VCaP (cell line): Measurements from ENCODE around the gene ACACA.
"Not testable (repeated sequence)": the region's sequence is repeated elsewhere in the genome, so short reads cannot be mapped to it uniquely, and the experiment has no call there.

Experiments
- H3K27ac ChIP-seq: fragments of 450-650 bp; 2 replicates; pipeline ENCODE4 v1.5.1; 2017
- CTCF ChIP-seq: fragments of 450-650 bp; conservative IDR thresholded peaks from 2 replicates; pipeline ENCODE4 v1.5.1; 2017; ENCODE audit warnings: mild to moderate bottlenecking, moderate library complexity

The ACACA gene

DNA sequence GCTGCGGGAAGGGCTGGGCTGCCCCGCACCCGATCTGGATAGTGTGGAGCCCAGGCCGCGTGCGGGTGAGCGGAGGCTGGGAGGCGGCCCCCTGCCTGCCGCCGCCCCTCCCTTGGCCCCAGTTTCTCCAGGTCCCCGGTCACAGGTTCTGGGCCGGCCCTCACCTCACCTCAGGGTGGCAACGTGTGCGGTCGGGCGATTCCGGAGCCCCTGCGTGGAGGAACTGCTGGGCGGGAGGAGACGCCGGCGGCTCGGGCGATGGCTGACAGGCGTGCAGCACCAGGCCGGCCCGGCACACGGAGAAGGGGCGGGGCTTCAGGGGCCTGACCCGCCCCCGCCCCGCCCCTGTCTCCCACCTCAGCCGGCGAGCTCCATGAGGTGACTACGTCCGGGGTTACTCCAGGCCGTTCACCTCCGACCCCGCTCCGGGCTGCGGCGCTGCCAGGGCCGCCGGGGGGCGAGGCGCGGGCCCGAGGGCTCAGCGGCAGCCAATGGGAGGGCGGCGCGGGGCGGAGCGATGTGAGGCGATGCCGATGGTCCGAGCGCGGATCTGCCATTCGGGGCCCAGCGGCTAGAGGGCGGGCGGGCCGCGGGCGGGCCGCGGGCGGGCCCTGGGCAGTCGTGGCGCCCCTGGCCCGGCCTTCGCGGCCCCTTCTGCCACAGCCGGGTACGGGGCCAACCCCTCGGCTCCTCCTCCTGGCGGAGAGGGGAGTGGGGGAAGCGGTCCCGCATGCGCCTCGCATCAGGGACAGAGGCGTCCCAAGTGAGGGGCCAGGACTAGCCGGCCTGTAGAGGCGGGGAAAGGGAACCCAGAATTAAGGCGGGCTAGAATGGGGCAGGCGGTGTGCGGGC is 47.6 kb downstream of the ACACA start:
- TF ChIP-seq CTCF, result peak; percentile 66
- H3K27ac ChIP-seq, result peak overlapping the region; percentile 98

- no peak for TF ChIP-seq CTCF
- H3K27ac ChIP-seq, result peak overlapping the region; percentile 98
Observed at GRCh38 chr17:37358098-37358829, 48.4 kb downstream of the ACACA start.

- peak overlapping the region; percentile 98 for H3K27ac ChIP-seq
Observed at GRCh38 chr17:37356796-37357569, 49.7 kb downstream of the ACACA start.

- not testable (repeated sequence) for H3K27ac ChIP-seq
Observed at GRCh38 chr17:37346863-37347402, 59.7 kb downstream of the ACACA start.

GRCh38 chr17:37344519-37344918 is 62.1 kb downstream of the ACACA start:
- H3K27ac ChIP-seq, result no peak overlapping the region
- TF ChIP-seq CTCF, result no peak

DNA sequence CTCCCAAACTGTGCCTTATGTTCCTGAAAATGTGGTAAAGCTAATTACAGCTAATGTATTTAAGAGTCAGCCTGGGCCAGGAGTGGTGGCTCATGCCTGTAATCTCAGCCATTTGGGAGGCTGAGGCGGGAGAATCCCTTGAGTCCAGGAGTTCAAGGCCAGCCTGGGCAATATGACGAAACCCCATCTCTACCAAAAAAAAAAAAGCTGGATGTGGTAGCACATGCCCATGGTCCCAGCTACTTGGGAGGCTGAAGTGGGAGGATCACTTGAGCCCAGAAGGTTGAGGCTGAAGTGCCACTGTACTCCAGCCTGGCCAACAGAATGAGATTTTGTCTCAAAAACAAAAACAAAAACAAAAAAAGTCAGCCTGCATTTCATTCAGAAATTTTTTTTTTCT is 64.0 kb downstream of the ACACA start:
- TF ChIP-seq CTCF, result no peak
- H3K27ac ChIP-seq, result no peak overlapping the region

GRCh38 chr17:37340804-37341203 is 65.8 kb downstream of the ACACA start:
- no peak for TF ChIP-seq CTCF
- H3K27ac ChIP-seq, result no peak overlapping the region

DNA sequence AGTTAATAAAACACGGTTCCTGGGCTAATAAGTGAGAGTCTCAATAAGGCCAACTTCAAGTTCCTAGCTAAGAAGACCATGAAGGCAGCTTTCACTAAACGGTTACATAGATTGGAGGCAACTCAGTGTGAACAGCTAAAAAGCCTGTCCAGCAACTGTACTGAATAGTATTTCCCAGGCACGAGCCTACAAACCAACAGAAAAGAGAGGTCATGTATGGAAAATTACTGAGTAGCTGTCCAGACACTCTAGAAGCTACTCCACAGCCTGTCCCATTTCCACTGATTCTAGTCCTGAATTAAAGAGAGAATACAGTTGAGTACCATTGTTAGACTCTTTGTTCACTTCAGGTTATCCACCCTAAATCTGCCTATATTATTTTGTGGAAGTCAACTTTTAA is 67.3 kb downstream of the ACACA start:
- peak overlapping the region; percentile 14; the same call in 1 of the 2 replicates for H3K27ac ChIP-seq
- no peak for TF ChIP-seq CTCF
